GM12874 (cell line): ENCODE measurements around the gene VCPKMT.

Experiments
- TF ChIP-seq, protein P1 (sequence below): IDR thresholded peaks from 2 replicates; pipeline ENCODE4 v1.5.1; 2011; ENCODE audit warnings: low read depth, mild to moderate bottlenecking, control low read depth, low read length, moderate library complexity; ENCODE audit not compliant: insufficient read depth

Gene VCPKMT

DNA sequence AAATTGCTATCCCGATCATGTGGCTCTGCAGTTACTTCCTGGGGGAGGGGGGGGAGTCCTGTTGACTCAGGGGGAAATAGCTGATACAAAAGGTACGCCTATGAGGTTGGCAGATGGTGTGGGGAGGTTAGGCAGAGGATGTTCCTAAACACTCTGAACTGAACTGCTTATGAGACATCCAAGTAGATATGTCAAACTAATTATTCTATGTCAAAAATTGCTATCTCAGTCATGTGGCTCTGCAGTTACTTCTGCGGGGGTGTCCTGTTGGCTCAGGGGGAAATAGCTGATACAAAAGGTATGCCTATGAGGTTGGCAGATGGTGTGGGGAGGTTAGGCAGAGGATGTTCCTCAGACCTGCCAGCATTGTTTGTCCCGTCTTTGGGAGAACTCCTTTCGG, 5.1 kb upstream of the VCPKMT start:
- TF ChIP-seq, protein P1, sequence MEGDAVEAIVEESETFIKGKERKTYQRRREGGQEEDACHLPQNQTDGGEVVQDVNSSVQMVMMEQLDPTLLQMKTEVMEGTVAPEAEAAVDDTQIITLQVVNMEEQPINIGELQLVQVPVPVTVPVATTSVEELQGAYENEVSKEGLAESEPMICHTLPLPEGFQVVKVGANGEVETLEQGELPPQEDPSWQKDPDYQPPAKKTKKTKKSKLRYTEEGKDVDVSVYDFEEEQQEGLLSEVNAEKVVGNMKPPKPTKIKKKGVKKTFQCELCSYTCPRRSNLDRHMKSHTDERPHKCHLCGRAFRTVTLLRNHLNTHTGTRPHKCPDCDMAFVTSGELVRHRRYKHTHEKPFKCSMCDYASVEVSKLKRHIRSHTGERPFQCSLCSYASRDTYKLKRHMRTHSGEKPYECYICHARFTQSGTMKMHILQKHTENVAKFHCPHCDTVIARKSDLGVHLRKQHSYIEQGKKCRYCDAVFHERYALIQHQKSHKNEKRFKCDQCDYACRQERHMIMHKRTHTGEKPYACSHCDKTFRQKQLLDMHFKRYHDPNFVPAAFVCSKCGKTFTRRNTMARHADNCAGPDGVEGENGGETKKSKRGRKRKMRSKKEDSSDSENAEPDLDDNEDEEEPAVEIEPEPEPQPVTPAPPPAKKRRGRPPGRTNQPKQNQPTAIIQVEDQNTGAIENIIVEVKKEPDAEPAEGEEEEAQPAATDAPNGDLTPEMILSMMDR: no peak

DNA sequence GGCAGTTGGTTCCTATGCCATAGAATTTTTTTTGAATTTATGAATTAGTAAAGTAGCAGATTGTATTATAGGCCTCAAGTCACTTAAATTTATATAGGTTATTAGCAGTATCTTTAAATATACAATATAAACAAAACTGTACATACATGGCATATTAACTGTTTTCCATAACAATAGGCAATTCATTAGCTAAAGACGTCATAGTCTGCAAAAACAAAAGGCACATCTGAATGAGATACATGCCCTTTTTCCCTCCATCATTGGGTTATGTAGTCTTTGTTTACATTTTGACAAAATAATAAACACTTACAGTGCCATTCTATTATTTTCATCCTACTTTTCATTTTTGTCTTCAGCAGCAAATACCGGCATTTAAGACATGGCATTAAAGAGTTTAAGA, 1.1 kb upstream of the VCPKMT start:
- TF ChIP-seq, protein P1: no peak

DNA sequence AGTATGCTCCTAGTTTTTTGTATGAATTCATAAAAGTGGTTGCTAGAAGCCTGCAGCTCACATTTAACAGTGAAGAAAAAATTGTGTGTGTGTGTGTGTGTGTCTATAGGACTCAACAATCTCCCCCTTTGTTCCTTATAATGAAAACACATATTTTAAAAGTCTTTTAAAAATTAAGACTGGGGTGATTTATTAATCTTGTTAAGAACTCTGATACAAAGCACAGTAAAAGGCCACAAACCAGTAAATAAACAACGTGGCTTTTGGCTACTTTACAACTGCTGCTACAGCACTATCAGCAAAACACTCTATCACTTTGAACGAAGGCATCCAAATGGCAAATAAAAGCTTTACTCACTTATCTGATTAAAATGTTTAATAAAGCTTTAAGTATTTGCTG, 594 bp upstream of the VCPKMT start:
- TF ChIP-seq, protein P1: no peak

DNA sequence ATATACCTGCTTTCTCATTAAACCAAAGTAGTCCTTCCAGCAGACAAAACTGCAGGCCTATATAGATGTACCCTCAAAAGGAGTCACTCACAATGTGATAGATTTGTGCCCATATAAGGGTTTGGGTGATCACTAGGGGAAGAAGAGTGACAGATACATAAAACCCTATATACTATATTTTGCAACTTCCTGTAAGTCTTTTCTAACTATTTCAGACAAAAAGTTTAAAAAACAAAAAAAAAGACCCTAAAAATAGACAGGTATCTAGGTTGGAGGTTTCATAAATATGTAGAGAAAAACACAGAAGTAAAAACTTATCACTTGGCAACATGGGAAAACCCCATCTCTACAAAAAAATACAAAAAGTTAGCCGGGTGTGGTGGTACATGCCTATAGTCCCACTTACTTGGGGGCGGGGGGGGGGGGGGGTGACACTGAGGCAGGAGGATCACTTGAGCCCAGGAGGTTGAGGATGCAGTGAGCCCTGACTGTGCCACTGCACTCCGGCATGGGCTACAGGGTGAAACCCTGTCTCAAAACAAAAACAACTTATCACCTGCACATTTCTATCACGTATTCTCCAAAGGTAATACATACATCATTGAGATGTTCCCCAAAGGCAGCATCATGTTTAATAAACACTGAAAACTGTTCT, 2.9 kb downstream of the VCPKMT start:
- TF ChIP-seq, protein P1: no peak

DNA sequence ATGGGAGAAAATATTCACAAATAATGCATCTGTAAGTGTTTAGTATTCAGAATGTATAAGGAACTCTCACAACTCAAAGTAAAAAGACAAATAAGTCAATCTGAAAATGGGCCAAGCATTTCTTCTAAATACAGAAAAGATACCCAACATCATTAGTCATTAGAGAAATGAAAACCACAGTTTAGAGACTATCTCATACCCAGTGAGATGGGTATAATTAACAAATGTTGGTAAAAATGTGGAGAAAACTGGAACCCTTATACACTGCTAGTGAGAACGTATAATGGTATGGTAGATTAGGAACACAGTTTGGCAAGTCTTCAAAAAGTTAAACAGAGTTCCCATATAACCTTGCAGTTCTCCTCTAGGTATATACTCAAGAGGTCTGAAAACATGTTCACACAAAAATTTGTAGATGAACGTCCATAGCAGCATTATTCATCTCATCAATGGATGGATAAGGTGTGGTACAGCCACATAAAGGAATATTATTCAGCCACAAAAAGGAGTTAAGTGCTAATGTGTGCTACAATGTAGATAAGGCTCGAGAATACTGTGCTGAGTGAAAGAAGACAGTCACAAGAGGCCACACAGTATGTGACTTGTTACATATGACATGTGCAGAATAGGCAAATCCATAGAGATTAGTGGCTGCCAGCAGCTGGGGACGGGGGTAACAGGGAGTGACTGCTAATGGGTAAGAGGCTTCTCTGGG, 5.9 kb downstream of the VCPKMT start:
- TF ChIP-seq, protein P1: no peak

DNA sequence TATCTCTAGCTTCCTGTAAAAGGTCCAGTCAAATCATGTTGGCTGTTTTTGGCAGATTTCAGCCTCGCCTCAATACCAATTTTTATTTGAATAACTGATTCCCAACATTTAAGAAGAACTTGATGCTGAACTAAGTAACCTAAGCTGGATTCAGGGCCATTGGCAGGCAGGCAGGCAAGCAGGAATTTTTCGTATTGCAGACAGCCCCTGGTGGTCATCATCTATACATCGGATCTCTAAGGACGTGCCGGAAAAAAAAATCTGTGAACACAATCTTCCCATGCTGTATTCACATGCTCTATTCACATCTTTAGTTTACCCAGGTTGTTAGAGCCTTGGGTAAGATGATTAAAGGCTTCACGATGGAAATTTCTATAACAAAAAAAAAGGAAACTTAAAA, 7.0 kb downstream of the VCPKMT start:
- TF ChIP-seq, protein P1: 0 out of 2 replicates have a peak, but pooled peaks have one; percentile 1

DNA sequence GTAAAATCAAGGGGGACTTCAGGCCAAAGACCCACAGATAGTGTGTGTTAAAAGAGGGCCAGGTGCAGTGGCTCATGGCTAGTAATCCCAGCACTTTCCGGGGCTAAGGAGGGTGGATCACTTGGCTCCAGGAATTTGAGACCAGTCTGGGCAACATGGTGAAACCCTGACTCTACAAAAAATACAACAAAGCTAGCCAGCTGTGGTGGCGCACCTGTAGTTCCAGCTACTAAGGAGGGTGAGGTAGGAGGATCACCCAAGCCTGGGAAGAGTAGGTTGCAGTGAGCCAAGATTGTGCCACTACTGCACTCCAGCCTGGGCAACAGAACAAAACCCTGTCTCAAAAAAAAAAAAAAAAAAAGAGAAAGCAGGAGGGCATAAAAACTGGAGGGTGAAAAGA, 8.5 kb downstream of the VCPKMT start:
- TF ChIP-seq, protein P1: no peak
